Stimulated activated effector memory CD8-positive, alpha-beta T cell treated with anti-CD3 and anti-CD28 coated beads, Interleukin-12 subunit alpha, Interleukin-12 subunit beta, amount 100 ng/mL, for 72 hours (primary cell): Measurements from ENCODE around the gene TUBB4A.
A peak's percentile ranks its signal among the peaks of the same experiment; 100 is the strongest.
"Not testable (repeated sequence)": the region's sequence is repeated elsewhere in the genome, so short reads cannot be mapped to it uniquely, and the experiment has no call there.

ENCODE experiments used
- ATAC-seq: fragments of 150-1000 bp; cut with Tn5 transposase; 2 replicates; pipeline ENCODE4 v1.10.0; 2021
- DNase-seq, 2 donors: peaks; one replicate each; pipeline ENCODE4 v3.0.0; 2021 to 2022; ENCODE audit warnings: low spot score in 2 of 2
- H3K27ac Mint-ChIP-seq: one replicate; pipeline ENCODE4 v1.8.0; 2022; ENCODE audit warnings: mild to moderate bottlenecking, mixed read lengths
- H3K36me3 Mint-ChIP-seq: one replicate; pipeline ENCODE4 v1.8.0; 2022; ENCODE audit warnings: mild to moderate bottlenecking, mixed read lengths
- H3K4me1 Mint-ChIP-seq: one replicate; pipeline ENCODE4 v1.8.0; 2022; ENCODE audit warnings: mixed read lengths
- H3K4me3 Mint-ChIP-seq: one replicate; pipeline ENCODE4 v1.8.0; 2022; ENCODE audit warnings: mild to moderate bottlenecking, mixed read lengths
- H3K9me3 Mint-ChIP-seq: one replicate; pipeline ENCODE4 v1.8.0; 2022; ENCODE audit warnings: mixed read lengths

Gene TUBB4A

GRCh38 chr19:6501740-6502648 is at the start of gene TUBB4A:
Gene TUBB4A, minus strand, starts transcription at chr19:6502309. Its CDS starts 97 bp downstream, at chr19:6502212.
- Mint-ChIP-seq H3K9me3 (no peaks in the 10 kb centered on the region), H3K4me3 (peak within 1 kb of the TSS; percentile 85), H3K27ac (peak within 1 kb of the TSS; percentile 75), H3K4me1 (peaks cover 7% of the 10 kb centered on the region), H3K36me3 (peaks cover 7% of the 10 kb centered on the region)
- ATAC-seq (peak; percentile 77), DNase-seq (peak; percentile 48 to 78)

- ATAC-seq: no peak
- no peaks in the 10 kb centered on the region for H3K36me3 Mint-ChIP-seq
- H3K4me3 Mint-ChIP-seq: no peak overlapping the region
- DNase-seq: no peak
- H3K4me1 Mint-ChIP-seq: peaks cover 18% of the 10 kb centered on the region
- H3K9me3 Mint-ChIP-seq: no peaks in the 10 kb centered on the region
- no peak overlapping the region for H3K27ac Mint-ChIP-seq
Measured at GRCh38 chr19:6551091-6551490, 49.0 kb upstream of the TUBB4A start.

- not testable (repeated sequence) for H3K9me3 Mint-ChIP-seq, H3K4me3 Mint-ChIP-seq, H3K36me3 Mint-ChIP-seq, H3K27ac Mint-ChIP-seq, DNase-seq, ATAC-seq
- peaks cover 18% of the 10 kb centered on the region for H3K4me1 Mint-ChIP-seq
Measured at GRCh38 chr19:6550679-6551078, 48.6 kb upstream of the TUBB4A start.

- DNase-seq (peak in 1 of 2 donors; percentile 61), ATAC-seq (peak; percentile 51)
- peak overlapping the region; percentile 22 for H3K4me3 Mint-ChIP-seq
- H3K36me3 Mint-ChIP-seq: peaks cover 6% of the 10 kb centered on the region
- peaks cover 17% of the 10 kb centered on the region for H3K4me1 Mint-ChIP-seq
- H3K9me3 Mint-ChIP-seq: no peaks in the 10 kb centered on the region
- peak overlapping the region; percentile 43 for H3K27ac Mint-ChIP-seq
Measured at GRCh38 chr19:6543866-6544347, 41.8 kb upstream of the TUBB4A start.

- peaks cover 17% of the 10 kb centered on the region for H3K36me3 Mint-ChIP-seq
- DNase-seq: no peak
- no peaks in the 10 kb centered on the region for H3K9me3 Mint-ChIP-seq
- peak; percentile 27 for ATAC-seq
- peak overlapping the region; percentile 36 for H3K27ac Mint-ChIP-seq
- peaks cover 21% of the 10 kb centered on the region for H3K4me1 Mint-ChIP-seq
- no peak overlapping the region for H3K4me3 Mint-ChIP-seq
Measured at GRCh38 chr19:6540918-6541689, 39.0 kb upstream of the TUBB4A start.

- no peaks in the 10 kb centered on the region for H3K9me3 Mint-ChIP-seq
- ATAC-seq (no peak), DNase-seq (no peak)
- H3K4me1 Mint-ChIP-seq: peaks cover 31% of the 10 kb centered on the region
- H3K27ac Mint-ChIP-seq: no peak overlapping the region
- peaks cover 33% of the 10 kb centered on the region for H3K36me3 Mint-ChIP-seq
- no peak overlapping the region for H3K4me3 Mint-ChIP-seq
Measured at GRCh38 chr19:6539514-6539913, 37.4 kb upstream of the TUBB4A start.

- DNase-seq: no peak
- no peaks in the 10 kb centered on the region for H3K9me3 Mint-ChIP-seq
- H3K36me3 Mint-ChIP-seq: peaks cover 60% of the 10 kb centered on the region
- peak overlapping the region; percentile 17 for H3K4me3 Mint-ChIP-seq
- ATAC-seq: no peak
- H3K27ac Mint-ChIP-seq: peak overlapping the region; percentile 85
- H3K4me1 Mint-ChIP-seq: peaks cover 51% of the 10 kb centered on the region
Measured at GRCh38 chr19:6535558-6536137, 33.5 kb upstream of the TUBB4A start.

- H3K9me3 Mint-ChIP-seq: no peaks in the 10 kb centered on the region
- no peak overlapping the region for H3K27ac Mint-ChIP-seq
- DNase-seq (no peak), ATAC-seq (no peak)
- H3K4me1 Mint-ChIP-seq: peaks cover 62% of the 10 kb centered on the region
- peak overlapping the region; percentile 38 for H3K4me3 Mint-ChIP-seq
- peaks cover 64% of the 10 kb centered on the region for H3K36me3 Mint-ChIP-seq
Measured at GRCh38 chr19:6534451-6535093, 32.5 kb upstream of the TUBB4A start.

GRCh38 chr19:6533746-6534418 is 31.8 kb upstream of the TUBB4A start:
- no peak for ATAC-seq
- DNase-seq: no peak
- Mint-ChIP-seq H3K4me3 (peak overlapping the region; percentile 38), H3K9me3 (no peaks in the 10 kb centered on the region), H3K4me1 (peaks cover 69% of the 10 kb centered on the region), H3K27ac (peak overlapping the region; percentile 46), H3K36me3 (peaks cover 64% of the 10 kb centered on the region)

GRCh38 chr19:6533000-6533328 is 30.9 kb upstream of the TUBB4A start:
- Mint-ChIP-seq H3K36me3 (peaks cover 64% of the 10 kb centered on the region), H3K4me1 (peaks cover 69% of the 10 kb centered on the region), H3K4me3 (peak overlapping the region; percentile 79), H3K27ac (peak overlapping the region; percentile 84), H3K9me3 (no peaks in the 10 kb centered on the region)
- ATAC-seq (no peak), DNase-seq (no peak)

- ATAC-seq (peak; percentile 2), DNase-seq (peak in 1 of 2 donors; percentile 67)
- Mint-ChIP-seq H3K4me3 (peak overlapping the region; percentile 79), H3K36me3 (peaks cover 64% of the 10 kb centered on the region), H3K27ac (peak overlapping the region; percentile 84), H3K9me3 (no peaks in the 10 kb centered on the region), H3K4me1 (peaks cover 69% of the 10 kb centered on the region)
Measured at GRCh38 chr19:6532244-6532999, 30.3 kb upstream of the TUBB4A start.

- H3K36me3 Mint-ChIP-seq: peaks cover 61% of the 10 kb centered on the region
- H3K4me3 Mint-ChIP-seq: peak overlapping the region; percentile 79
- no peaks in the 10 kb centered on the region for H3K9me3 Mint-ChIP-seq
- peak overlapping the region; percentile 84 for H3K27ac Mint-ChIP-seq
- DNase-seq (no peak), ATAC-seq (no peak)
- H3K4me1 Mint-ChIP-seq: peaks cover 65% of the 10 kb centered on the region
Measured at GRCh38 chr19:6531956-6532243, 29.8 kb upstream of the TUBB4A start.

- H3K27ac Mint-ChIP-seq: peak overlapping the region; percentile 84
- H3K4me3 Mint-ChIP-seq: peak overlapping the region; percentile 79
- H3K36me3 Mint-ChIP-seq: peaks cover 56% of the 10 kb centered on the region
- H3K4me1 Mint-ChIP-seq: peaks cover 60% of the 10 kb centered on the region
- no peaks in the 10 kb centered on the region for H3K9me3 Mint-ChIP-seq
- ATAC-seq (peak; percentile 27), DNase-seq (peak in 1 of 2 donors; percentile 66)
Measured at GRCh38 chr19:6531163-6531955, 29.2 kb upstream of the TUBB4A start.
